Activated CD4-positive, alpha-beta T cell treated with anti-CD3 and anti-CD28 coated beads for 4 hours (primary cell): ENCODE data around the gene RMP24.
"Not testable (repeated sequence)": the region's sequence is repeated elsewhere in the genome, so short reads cannot be mapped to it uniquely, and the experiment has no call there.

ENCODE experiments used
- DNase-seq, 2 donors: peaks; one replicate each; pipeline ENCODE4 v3.0.0-alpha.2; 2020

RMP24 gene

GRCh38 chr18:35969676-35970075 is 2.8 kb upstream of the RMP24 start:
- no peak for DNase-seq

GRCh38 chr18:35971661-35972196 is 750 bp upstream of the RMP24 start:
- DNase-seq, result no peak

- DNase-seq, result no peak
Measured at GRCh38 chr18:35973650-35974049, 1.2 kb downstream of the RMP24 start.

- DNase-seq, result no peak
Measured at GRCh38 chr18:35974181-35974580, 1.7 kb downstream of the RMP24 start.

GRCh38 chr18:35979112-35979511 is 6.6 kb downstream of the RMP24 start:
- no peak for DNase-seq

GRCh38 chr18:35982409-35983114 is 10.1 kb downstream of the RMP24 start:
- DNase-seq, result no peak

- no peak for DNase-seq
Measured at GRCh38 chr18:35983147-35983546, 10.7 kb downstream of the RMP24 start.

GRCh38 chr18:35983818-35984217 is 11.3 kb downstream of the RMP24 start:
- no peak for DNase-seq

- DNase-seq, result no peak
Measured at GRCh38 chr18:35991696-35992095, 19.2 kb downstream of the RMP24 start.

- no peak for DNase-seq
Measured at GRCh38 chr18:35993013-35993412, 20.5 kb downstream of the RMP24 start.

- DNase-seq, result no peak
Measured at GRCh38 chr18:35998967-35999366, 26.5 kb downstream of the RMP24 start.

GRCh38 chr18:35999925-36000324 is 27.4 kb downstream of the RMP24 start:
- no peak for DNase-seq

GRCh38 chr18:36006997-36007396 is 34.5 kb downstream of the RMP24 start:
- no peak for DNase-seq

- DNase-seq, result no peak
Measured at GRCh38 chr18:36009214-36009613, 36.7 kb downstream of the RMP24 start.

- no peak for DNase-seq
Measured at GRCh38 chr18:36012891-36013290, 40.4 kb downstream of the RMP24 start.

GRCh38 chr18:36015629-36016028 is 43.1 kb downstream of the RMP24 start:
- DNase-seq, result no peak

- DNase-seq, result no peak
Measured at GRCh38 chr18:36017232-36017631, 44.8 kb downstream of the RMP24 start.

GRCh38 chr18:36020174-36020711 is 47.8 kb downstream of the RMP24 start:
- DNase-seq, result no peak

- no peak for DNase-seq
Measured at GRCh38 chr18:36023336-36023735, 50.9 kb downstream of the RMP24 start.

GRCh38 chr18:36024241-36024640 is 51.8 kb downstream of the RMP24 start:
- not testable (repeated sequence) for DNase-seq

GRCh38 chr18:36025025-36025424 is 52.5 kb downstream of the RMP24 start:
- no peak for DNase-seq

GRCh38 chr18:36028859-36029258 is 56.4 kb downstream of the RMP24 start:
- DNase-seq, result no peak
